Endometrial microvascular endothelial cells (primary cell): ENCODE measurements around the gene ATP11C. TPM values are rescaled to one million over a fixed set of nuclear protein-coding genes. Genes with fewer than 3 reads are reported as not detected.
"Not testable (repeated sequence)": the region's sequence is repeated elsewhere in the genome, so short reads cannot be mapped to it uniquely, and the experiment has no call there.

Experiments
- in situ Hi-C: cut with HindIII; loops from 2 replicates; pipeline ENCODE4 v1.10.0; 2017; ENCODE audit warnings: low sequenced_read_pairs, low pct_unique_long_range_greater_than_20kb; ENCODE audit errors: inconsistent ontology term
- total RNA-seq: library from RNA; depleted of rRNA; stranded (reverse); fragments of >200 nt; gene quantifications from one replicate; pipeline ENCODE4 v1.2.3, GENCODE V29; 2015; ENCODE audit errors: inconsistent ontology term

The ATP11C gene
- total RNA-seq = 42.6 TPM

DNA sequence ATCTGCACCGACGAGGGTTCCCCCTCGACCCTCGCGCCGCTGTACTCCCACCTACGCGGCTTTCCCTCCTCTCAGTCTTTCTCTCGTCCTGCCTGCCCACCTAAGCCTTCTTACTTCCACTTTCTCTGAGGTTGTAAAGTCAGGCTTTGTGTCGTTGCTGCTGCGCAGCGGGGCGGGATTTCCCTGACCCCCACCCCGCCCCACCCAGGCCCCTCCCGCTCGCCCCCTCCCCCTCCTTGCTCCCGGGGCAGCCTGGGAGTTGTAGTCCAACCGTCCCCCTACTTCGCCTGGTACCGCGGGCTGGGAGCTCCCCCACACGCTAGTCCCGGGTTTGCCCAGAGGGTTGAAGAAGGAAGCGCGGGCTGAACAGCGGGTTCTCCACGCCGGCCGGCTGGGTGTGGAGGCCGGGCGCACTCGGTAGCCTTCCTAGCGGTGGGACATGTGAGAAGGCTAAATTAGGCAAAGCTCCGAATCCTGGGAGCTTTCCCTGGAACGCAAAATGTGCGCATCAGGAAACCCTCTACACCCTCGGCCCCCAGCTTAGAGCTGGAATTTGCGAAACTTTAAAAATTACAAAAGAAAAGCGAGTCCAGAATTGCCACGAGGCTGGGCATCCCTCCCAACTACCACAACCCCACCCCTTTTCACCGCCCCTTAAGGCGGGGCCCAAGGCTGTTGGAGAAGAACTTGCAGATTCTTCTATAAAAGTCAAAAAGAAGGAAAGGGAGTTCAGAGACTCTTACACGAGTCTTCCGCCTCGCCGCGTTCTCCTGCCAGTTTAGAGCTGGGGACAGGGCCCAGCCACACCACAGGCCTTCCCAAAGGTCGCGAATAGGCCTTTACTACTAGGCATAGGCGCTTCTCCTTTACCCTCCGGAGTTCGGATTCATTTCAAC lies at the start of gene ATP11C:
ATP11C (minus strand) TSS at position 153 of the 896 bp plus-strand sequence. CDS start 1,011 bp downstream, outside the sequence.
- in situ Hi-C loops = no loop called here

DNA sequence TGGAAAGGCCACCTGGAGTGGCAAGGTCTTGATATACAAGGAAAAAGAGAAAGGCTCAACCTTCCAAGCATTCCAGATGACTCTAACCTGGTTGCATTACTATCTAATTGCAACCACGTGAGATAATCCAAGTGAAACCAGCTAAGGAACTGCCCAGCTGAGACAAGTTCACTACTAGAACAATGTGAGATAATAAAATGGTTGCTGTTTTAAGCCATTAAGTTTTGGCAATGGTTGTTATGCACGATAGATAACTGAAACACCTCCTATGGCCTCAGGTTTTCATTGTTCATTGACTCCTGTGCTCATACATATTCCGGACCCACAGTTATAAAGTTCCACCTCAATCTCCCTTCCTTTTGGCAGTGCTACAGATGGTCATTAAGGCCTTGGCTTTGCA lies 41.6 kb upstream of the ATP11C start:
- in situ Hi-C loops = no loop called here

- in situ Hi-C loops = no loop called here
These were observed 40.1 kb upstream of the ATP11C start for GRCh38 chrX:139972629-139973624.

DNA sequence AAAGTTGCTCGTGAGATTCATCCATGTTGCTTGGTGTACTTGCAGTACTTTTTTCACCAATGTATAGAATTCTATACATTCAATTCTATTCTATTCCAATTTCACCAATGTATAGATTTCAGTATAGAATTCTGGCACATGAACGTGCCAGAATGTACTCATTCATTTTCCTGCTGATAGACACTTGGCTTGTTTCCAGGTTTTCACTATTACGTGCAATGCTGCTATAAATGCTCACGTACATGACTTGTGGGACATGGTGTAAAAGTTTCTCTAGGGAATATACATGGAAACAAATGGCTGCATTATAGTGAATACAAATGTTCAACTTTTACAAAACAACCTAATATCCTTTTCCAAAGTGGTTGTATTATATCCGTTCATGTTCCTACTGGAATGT lies 39.3 kb upstream of the ATP11C start:
- in situ Hi-C loops = no loop called here

- in situ Hi-C loops = no loop called here
These were observed 38.5 kb upstream of the ATP11C start for GRCh38 chrX:139971394-139971749.

GRCh38 chrX:139969286-139969685 lies 36.4 kb upstream of the ATP11C start:
- in situ Hi-C loops = no loop called here

GRCh38 chrX:139967750-139968149 lies 34.9 kb upstream of the ATP11C start:
- in situ Hi-C loops = no loop called here

GRCh38 chrX:139967300-139967699 lies 34.4 kb upstream of the ATP11C start:
- in situ Hi-C loops = no loop called here

GRCh38 chrX:139966159-139966558 lies 33.3 kb upstream of the ATP11C start:
- in situ Hi-C loops = not testable (repeated sequence)

DNA sequence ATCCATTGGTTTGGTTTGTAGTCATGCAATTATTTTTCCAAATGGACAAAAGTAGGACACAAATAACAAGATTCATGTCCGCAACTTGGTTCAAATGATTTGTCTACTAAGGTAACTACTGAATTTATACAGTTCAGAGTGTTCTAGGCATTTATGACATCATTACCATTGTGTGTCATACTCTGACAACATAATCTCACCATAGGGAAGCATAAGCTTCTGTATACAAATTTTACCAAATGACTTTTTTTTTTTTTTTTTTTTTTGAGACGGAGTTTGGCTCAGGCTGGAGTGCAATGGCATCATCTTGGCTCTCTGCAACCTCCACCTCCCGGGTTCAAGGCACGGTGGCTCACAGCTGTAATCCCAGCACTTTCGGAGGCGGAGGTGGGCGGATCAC lies 32.6 kb upstream of the ATP11C start, which contains the start of gene CXorf66:
CXorf66 (minus strand) TSS at position 101 of the 400 bp plus-strand sequence; CDS start at position 76, 25 bp downstream.
- in situ Hi-C loops = no loop called here

DNA sequence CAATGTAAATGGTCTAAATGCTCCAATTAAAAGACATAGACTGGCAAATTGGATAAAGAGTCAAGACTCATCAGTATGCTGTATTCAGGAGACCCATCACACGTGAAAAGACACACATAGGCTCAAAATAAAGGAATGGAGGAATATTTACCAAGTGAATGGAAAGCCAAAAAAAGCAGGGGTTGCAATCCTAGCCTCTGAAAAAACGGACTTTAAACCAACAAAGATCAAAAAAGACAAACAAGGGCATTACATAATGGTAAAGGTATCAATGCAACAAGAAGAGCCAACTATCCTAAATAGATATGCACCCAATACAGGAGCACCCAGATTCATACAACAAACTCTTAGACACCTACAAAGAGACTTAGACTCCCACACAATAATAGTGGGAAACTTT lies 28.2 kb upstream of the ATP11C start:
- in situ Hi-C loops = not testable (repeated sequence)

GRCh38 chrX:139949703-139950102 lies 16.9 kb upstream of the ATP11C start:
- in situ Hi-C loops = no loop called here

GRCh38 chrX:139945075-139945474 lies 12.2 kb upstream of the ATP11C start:
- in situ Hi-C loops = no loop called here

GRCh38 chrX:139936259-139936658 lies 3.4 kb upstream of the ATP11C start:
- in situ Hi-C loops = no loop called here

DNA sequence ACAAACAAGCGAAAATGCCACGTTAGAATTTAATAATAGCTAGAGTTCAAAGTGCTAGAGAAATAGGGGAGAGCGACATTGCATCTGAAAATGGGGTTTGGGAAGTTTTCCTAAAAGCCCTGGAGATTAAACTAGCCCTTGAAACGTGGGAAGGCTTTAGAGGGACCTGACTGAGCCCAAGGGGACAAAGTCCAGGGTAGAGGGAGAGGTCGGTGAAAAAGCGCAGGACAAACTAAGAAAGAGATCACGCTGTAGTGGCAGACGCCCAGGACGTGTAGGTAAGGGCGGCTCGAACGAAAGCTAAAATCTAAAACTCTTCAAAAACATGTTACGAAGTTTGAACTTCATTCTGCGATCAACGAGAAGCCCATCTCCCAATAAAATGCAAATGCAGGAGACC lies 1.1 kb upstream of the ATP11C start:
- in situ Hi-C loops = no loop called here

DNA sequence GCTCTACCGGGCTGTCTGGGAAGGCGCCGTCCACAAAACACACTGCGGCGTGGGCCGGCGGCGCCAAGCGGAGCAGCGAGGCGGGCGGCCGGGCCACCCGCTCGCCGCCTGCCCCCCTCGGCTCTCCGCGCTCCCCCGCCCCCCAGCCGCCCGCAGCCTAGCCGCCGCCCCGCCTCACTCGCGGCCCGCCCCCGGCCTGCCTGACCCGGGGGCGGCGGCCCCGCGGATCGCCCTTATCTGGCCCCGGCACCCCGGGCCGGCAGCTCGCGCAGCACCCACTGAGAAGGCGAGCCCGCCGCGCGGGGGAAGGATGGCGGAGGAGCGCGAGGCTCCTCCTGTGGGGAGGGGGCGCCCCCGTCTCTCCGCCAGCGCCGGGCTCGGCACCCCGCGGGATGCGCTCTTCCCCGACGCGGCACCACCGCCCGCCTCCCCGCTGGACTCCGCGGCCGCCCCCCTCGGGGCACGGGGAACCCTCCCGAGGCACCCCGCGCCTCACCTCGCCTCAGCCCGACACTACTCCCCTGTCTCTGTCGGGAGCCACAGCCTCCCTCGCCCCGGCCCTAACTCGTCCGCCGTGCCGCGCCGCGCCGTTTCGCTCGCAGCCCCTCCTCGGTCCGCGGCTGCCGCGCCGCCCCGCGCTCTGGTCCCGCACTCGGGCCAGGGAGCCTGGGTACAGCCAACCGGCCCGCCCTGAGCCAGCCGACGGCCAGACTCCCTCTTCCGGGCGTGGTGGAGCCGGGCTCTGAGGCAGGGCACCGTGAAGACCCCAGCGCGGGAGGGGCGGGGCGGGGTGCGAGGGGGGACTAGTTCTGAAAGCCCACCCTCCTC lies 566 bp downstream of the ATP11C start:
- in situ Hi-C loops = no loop called here

DNA sequence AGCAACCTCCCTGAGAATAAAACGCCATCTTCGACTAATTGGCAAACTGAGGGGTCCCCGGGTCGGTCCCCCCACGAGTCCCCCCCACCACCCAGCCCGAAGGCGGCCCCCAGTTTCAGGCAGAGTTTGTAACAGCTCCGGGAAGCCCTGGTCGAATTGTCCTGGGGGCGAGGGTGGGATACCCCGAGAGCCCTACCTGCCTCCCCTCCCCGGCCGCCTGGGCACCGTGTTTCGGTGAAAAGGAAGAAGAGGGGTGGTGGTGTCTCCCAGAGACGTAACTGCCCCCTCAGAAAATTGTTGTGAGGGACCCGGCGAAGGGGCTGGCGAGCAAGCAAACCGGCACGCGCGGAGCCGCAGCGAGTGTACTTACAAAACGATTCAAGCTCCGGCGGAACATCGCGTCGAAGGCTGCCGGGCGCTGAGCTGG lies 1.2 kb downstream of the ATP11C start:
- in situ Hi-C loops = no loop called here

GRCh38 chrX:139930916-139931645 lies 1.8 kb downstream of the ATP11C start:
- in situ Hi-C loops = no loop called here
